Calu3 (cell line): ENCODE measurements around the gene KLHL21. TPM values are rescaled to one million over a fixed set of nuclear protein-coding genes. Genes with fewer than 3 reads are reported as not detected.

Source experiments
- BruUV-seq: library from RNA; stranded (reverse); fragments of 400-500 nt; replicated peaks from 2 replicates; lab custom pipeline; 2021; lab: Mats Ljungman, UMichigan
- CTCF ChIA-PET: fragments of 300-600 bp; sonication (Branson Sonifier 250); formaldehyde crosslinking; loops from one replicate; lab custom pipeline; 2022; ENCODE audit warnings: antibody characterized with exemption; lab: Charles Lee
- DNase-seq: peaks from one replicate; pipeline ENCODE4 v3.0.0; 2022
- H3K27ac Mint-ChIP-seq: one replicate; pipeline ENCODE4 v1.8.0; 2022; ENCODE audit warnings: mixed read lengths; ENCODE audit not compliant: unreplicated experiment
- H3K27me3 Mint-ChIP-seq: one replicate; pipeline ENCODE4 v1.8.0; 2022; ENCODE audit warnings: mixed read lengths; ENCODE audit not compliant: unreplicated experiment
- H3K36me3 Mint-ChIP-seq: one replicate; pipeline ENCODE4 v1.8.0; 2022; ENCODE audit warnings: mild to moderate bottlenecking, moderate library complexity, mixed read lengths; ENCODE audit not compliant: insufficient read depth, unreplicated experiment
- H3K4me1 Mint-ChIP-seq: one replicate; pipeline ENCODE4 v1.8.0; 2022; ENCODE audit warnings: mild to moderate bottlenecking, low read depth, mixed read lengths; ENCODE audit not compliant: unreplicated experiment
- H3K4me3 Mint-ChIP-seq: one replicate; pipeline ENCODE4 v1.8.0; 2022; ENCODE audit warnings: mild to moderate bottlenecking, low read depth, moderate library complexity, mixed read lengths; ENCODE audit not compliant: unreplicated experiment
- H3K9me3 Mint-ChIP-seq: one replicate; pipeline ENCODE4 v1.8.0; 2022; ENCODE audit warnings: low read depth, mixed read lengths; ENCODE audit not compliant: unreplicated experiment
- intact Hi-C: fragments of 100-400 bp; cut with micrococcal nuclease; formaldehyde crosslinking; loops from one replicate; pipeline ENCODE4 v1.10.0; 2022; ENCODE audit not compliant: unreplicated experiment
- total RNA-seq: library from RNA; stranded (reverse); gene quantifications from 2 replicates; pipeline ENCODE4 v1.2.3, GENCODE V29; 2022
- TF ChIP-seq, protein P1 (sequence below): fragments of 200-600 bp; IDR thresholded peaks from one replicate; pipeline ENCODE4 v1.8.0; 2022; ENCODE audit warnings: antibody characterized with exemption; ENCODE audit not compliant: unreplicated experiment

Gene KLHL21
- total RNA-seq, 1 experiment from 2014 or later, result 21.8 TPM

DNA sequence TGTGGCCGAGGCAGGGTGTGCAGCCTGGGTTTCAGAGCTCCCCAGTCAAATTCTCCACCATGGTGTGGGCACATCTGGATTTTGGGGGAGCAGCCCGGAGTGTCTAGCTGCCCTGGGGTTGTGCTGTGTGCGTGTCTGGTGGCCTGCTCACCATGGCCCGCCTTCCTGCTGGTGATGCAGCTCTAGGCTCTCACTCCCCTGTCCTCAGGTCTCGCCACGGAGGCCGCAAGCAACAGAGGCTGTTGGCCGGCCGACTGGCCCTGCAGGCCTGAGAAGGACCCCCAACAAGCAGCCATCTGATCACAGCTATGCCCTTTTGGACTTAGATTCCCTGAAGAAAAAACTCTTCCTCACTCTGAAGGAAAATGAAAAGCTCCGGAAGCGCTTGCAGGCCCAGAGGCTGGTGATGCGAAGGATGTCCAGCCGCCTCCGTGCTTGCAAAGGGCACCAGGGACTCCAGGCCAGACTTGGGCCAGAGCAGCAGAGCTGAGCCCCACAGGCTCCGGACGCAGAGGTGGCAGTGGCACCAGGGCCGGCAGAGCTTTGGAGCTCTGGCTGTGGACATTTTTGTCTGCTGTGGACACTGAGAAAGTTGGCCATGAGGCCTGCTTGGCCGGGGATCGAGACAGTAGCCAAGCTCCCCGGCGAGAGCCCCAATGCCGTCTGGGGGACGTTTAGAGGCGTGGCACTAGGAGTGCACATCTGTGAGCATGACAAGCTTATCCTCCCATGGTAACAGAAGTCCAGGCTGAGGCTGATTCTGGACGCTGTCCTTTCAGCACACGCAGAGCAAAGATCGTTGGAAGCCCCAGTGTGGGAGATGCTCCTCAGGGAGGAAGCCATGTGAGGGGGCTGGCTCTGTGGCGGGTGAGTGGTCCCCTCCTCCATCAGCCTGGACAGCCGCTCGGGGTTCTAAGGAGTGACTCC, 30.2 kb upstream of the KLHL21 start:
- Mint-ChIP-seq H3K9me3 (no peaks in the 10 kb centered on the region), H3K36me3 (peaks cover 45% of the 10 kb centered on the region), H3K4me1 (no peaks in the 10 kb centered on the region), H3K4me3 (no peak overlapping the region), H3K27me3 (no peaks in the 10 kb centered on the region), H3K27ac (no peak overlapping the region)
- intact Hi-C loops, result no loop called here
- TF ChIP-seq, protein P1, sequence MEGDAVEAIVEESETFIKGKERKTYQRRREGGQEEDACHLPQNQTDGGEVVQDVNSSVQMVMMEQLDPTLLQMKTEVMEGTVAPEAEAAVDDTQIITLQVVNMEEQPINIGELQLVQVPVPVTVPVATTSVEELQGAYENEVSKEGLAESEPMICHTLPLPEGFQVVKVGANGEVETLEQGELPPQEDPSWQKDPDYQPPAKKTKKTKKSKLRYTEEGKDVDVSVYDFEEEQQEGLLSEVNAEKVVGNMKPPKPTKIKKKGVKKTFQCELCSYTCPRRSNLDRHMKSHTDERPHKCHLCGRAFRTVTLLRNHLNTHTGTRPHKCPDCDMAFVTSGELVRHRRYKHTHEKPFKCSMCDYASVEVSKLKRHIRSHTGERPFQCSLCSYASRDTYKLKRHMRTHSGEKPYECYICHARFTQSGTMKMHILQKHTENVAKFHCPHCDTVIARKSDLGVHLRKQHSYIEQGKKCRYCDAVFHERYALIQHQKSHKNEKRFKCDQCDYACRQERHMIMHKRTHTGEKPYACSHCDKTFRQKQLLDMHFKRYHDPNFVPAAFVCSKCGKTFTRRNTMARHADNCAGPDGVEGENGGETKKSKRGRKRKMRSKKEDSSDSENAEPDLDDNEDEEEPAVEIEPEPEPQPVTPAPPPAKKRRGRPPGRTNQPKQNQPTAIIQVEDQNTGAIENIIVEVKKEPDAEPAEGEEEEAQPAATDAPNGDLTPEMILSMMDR, result no peak
- BruUV-seq, result no TSS peak
- CTCF ChIA-PET, result no interaction called here
- DNase-seq, result no peak

DNA sequence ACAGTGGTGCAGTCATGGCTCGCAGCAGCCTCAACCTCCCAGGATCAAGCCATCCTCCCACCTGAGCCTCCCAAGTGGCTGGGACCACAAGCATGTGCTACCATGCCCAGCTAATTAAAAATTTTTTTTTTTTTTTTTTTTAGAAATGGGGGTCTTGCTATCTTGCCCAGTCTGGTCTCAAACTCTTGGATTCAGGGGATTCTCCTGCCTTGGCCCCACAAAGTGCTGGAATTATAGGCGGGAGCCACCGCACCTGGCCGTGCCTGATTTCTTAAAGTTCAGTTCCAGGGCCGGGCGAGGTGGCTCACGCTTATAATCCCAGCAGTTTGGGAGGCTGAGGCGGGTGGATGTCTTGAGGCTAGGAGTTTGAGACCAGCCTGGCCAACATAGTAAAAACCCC, 28.4 kb upstream of the KLHL21 start:
- H3K4me3 Mint-ChIP-seq, result no peak overlapping the region
- no TSS peak for BruUV-seq
- H3K4me1 Mint-ChIP-seq, result no peaks in the 10 kb centered on the region
- CTCF ChIA-PET, result no interaction called here
- intact Hi-C loops, result no loop called here
- no peak overlapping the region for H3K27ac Mint-ChIP-seq
- H3K9me3 Mint-ChIP-seq, result no peaks in the 10 kb centered on the region
- peaks cover 52% of the 10 kb centered on the region for H3K36me3 Mint-ChIP-seq
- no peak for DNase-seq
- TF ChIP-seq, protein P1, result no peak
- H3K27me3 Mint-ChIP-seq, result no peaks in the 10 kb centered on the region

DNA sequence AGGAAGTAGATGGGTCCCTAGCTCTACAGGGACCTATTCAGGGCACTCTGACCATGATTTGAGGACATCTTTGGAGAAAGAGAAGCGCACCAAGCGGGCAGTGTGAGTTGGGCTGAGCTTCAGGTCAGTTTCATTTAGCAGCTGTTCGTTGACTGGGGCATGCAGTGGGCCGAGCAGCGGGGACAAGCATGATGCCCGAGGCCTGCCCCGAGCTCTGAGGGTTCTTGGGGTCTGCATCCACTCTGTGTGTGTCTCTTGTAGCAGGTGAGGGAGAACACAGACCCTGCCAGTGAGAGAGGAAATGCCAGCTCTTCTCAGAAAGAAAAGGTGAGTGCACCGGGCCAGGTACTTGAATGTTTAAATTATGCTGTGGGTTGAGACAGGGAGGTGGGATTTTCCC, 27.4 kb upstream of the KLHL21 start:
- Mint-ChIP-seq H3K27me3 (no peaks in the 10 kb centered on the region), H3K4me3 (no peak overlapping the region), H3K36me3 (peaks cover 57% of the 10 kb centered on the region), H3K9me3 (no peaks in the 10 kb centered on the region), H3K4me1 (no peaks in the 10 kb centered on the region), H3K27ac (no peak overlapping the region)
- TF ChIP-seq, protein P1, result no peak
- BruUV-seq, result no TSS peak
- intact Hi-C loops, result no loop called here
- no peak for DNase-seq
- CTCF ChIA-PET, result interaction anchor here (0.6 to 1.0 kb wide), 2 partner anchors 15 to 601 kb away, joined by 3 read pairs; no protein-coding TSS in a partner anchor

DNA sequence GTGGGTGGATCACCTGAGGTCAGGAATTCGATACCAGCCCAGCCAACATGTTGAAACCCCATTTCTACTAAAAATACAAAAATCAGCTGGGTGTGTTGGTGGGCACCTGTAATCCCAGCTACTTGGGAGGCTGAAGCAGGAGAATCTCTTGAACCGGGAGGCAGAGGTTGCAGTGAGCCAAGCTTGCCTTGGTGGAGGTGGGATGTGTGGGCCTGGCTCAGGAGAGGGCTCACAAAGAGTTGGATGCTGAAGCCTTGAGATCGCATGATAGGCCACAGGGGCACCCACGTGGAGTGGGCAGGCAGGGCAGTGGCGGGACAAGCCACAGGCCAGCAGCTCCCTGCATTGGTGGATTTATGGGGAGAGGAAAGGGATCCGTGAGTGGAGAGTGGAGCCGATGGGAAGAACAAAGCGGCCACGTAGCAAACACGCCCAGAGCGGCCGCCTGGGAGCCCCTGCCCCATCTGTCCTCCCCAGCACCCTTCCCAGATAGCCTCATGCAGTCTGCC, 26.4 kb upstream of the KLHL21 start:
- DNase-seq, result no peak
- no peaks in the 10 kb centered on the region for H3K4me1 Mint-ChIP-seq
- TF ChIP-seq, protein P1, result no peak
- peaks cover 55% of the 10 kb centered on the region for H3K36me3 Mint-ChIP-seq
- no peak overlapping the region for H3K4me3 Mint-ChIP-seq
- BruUV-seq, result no TSS peak
- CTCF ChIA-PET, result no interaction called here
- H3K27me3 Mint-ChIP-seq, result no peaks in the 10 kb centered on the region
- H3K27ac Mint-ChIP-seq, result no peak overlapping the region
- H3K9me3 Mint-ChIP-seq, result no peaks in the 10 kb centered on the region
- intact Hi-C loops, result no loop called here
